ENCODE results near the gene CYTH4.

Gene CYTH4

DNA sequence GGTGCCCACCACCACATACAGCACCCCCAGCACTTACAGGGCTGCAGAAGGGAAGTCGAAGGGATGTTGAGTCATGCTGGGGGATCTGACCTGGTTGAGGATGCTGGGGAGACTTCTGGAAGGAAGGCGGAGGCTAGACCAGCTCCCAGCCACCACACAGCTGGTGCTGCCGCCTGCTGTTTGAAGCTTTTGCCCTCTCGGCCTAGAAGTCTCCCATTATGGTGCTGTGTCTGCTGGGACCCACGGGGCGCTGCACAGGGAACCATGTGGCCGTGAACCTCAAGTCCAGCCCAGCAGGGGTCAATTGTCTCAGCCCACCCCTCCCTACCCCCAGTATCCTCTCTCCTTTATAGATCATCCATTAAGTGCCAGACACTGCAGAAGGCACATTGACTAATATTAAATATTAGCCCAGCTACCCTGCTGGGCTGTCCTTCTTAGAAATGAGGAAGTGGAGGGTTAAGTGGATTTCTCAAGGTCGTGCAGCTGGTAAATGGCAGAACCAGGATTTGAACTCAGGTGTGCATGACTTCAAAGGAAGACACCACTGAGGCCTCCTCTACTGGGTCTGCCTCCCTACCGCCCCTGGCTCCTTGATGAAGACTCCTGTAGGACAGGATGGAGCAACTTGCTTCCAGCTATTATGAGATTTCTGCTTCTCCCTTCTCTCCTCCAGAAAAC, 49.7 kb downstream of the CYTH4 start:
- DNase-seq: no peak

- DNase-seq: no peak
These were observed 51.6 kb downstream of the CYTH4 start for GRCh38 chr22:37333724-37334460.

DNA sequence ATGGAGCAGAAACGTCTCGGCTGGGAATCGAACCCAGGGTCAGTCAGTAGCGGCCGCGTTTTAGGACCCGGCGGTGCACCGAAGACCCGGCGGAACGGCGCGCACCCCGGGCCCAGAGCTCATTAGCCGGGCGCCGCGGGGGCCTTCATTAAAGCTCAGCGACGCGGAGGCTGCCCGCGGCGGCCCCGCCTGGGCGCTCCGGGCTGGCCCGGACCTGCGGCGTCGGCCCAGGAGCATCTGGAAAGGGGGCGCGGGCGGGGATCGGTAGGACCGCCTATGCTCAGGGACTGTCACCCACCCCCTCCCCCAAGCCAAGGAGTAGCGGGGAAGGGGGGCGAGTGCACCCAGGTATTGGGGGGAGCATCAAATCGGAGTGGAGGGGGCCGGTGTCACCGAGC, 52.2 kb downstream of the CYTH4 start:
- DNase-seq: no peak

- DNase-seq: no peak
These were observed 52.8 kb downstream of the CYTH4 start for GRCh38 chr22:37334859-37335805.

DNA sequence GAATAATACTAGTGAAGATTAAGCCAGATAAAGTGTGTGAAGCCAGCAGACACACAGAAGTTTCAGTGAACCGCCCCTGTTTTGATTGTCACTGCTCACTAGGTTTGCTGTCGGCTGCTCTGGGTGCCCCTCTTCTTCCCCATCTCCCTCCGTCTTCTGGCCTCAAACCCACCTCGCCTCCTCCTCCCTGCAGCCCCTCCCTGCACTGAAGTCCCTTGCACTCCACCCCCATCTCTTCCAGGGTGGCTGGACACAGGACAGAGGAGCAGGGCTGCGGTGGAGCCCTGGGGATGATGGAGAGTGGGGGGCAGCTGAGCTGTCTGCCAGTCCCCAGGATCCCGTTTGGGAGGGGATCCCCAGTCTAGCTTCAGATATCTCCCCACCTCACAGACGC, 53.5 kb downstream of the CYTH4 start:
- no peak for DNase-seq

- DNase-seq: no peak
These were observed 54.3 kb downstream of the CYTH4 start for GRCh38 chr22:37336579-37336978.

DNA sequence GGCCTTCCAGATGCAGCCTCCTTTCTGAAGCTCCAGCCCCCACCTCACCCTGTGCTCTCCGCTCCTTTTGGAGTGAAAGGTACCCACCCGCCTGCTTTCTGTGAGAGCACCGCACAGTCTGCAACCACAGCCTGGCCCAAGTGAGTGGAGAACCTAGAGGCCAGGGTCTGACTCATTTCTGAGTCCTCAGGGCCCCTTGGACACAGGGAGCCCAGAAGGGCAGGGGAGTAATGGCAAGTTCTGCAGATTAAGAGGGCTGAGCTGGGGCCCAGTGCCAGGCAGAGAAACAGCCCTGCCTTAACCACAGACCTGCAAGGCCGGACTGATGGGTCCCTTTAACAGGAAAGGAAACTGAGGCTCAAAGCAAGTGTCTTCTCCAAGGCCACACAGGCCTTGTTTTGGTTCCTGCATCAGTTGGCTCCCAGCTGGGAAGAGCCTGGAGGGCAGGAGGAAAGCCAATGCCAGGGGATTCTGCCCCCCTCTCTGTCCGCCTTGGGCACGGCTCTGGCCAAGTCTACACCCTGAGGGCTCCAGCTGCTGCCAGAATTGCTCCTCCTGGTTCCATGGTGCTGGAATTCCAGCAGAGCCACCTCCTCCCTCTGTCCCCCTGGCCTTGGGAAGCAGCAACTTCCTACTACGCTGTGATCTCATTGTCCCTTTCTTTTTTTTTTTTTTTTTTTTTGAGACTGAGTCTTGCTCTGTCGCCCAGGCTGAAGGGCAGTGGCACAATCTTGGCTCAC, 55.1 kb downstream of the CYTH4 start:
- DNase-seq: no peak

- DNase-seq: no peak
These were observed 56.4 kb downstream of the CYTH4 start for GRCh38 chr22:37338539-37339246.

- DNase-seq: no peak
These were observed 58.3 kb downstream of the CYTH4 start for GRCh38 chr22:37340331-37341262.

GRCh38 chr22:37342065-37342464, 59.8 kb downstream of the CYTH4 start:
- DNase-seq: no peak

DNA sequence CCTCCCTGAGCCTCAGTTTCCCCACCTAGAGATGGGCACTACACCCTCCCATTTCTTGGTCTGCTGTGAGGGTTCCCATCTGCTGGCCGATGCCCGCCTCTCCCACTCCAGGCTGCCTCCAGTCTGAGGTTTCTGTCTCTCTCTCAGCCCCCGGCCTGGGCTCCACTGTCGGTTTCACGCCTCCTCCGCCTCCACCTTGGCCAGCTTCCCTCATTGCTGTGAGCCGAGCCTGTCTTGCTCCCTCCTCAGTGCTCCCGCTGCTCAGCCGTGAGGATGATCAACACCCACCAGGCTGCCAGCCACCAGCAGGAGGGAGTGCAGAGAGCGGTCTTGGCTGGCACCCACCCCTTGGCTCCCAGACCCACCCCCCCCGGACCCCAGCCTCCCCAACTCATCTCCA, 61.0 kb downstream of the CYTH4 start:
- no peak for DNase-seq

DNA sequence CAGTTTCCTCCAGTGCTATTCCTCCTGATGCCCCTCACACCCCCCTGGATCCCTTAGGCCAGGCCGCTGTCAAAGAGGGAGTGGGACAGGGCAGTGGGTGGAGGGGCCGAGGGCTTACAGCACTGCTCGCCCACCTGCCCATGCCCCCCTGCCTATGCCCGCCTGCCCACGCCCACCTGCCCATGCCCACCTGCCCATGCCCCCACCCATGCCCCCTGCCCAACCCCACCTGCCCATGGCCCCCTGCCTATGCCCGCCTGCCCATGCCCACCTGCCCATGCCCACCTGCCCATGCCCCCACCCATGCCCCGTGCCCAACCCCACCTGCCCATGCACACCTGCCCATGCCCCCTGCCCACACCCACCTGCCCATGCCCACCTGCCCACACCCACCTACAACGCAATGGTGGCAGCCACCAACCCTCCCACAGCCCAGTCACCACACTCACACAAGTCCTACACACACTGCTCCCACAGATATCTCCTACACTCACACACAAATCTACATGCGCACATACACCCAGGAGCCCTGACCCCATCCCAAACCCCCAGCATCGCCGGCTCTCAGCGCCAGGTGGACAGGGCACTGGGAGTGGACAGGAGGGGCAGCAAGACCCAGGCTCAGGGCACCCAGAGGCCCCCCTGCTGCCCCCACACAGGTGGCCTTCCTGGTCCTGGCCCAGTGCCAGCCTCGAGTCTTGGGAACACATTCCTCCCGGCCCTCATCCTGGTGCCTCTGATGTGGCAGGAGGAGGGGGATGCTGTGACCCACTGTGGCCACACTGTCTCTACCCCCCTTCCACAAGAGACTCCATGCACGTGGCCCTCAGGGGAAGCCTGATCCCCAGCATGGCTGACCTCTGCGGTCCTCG, 61.8 kb downstream of the CYTH4 start:
- DNase-seq: no peak

DNA sequence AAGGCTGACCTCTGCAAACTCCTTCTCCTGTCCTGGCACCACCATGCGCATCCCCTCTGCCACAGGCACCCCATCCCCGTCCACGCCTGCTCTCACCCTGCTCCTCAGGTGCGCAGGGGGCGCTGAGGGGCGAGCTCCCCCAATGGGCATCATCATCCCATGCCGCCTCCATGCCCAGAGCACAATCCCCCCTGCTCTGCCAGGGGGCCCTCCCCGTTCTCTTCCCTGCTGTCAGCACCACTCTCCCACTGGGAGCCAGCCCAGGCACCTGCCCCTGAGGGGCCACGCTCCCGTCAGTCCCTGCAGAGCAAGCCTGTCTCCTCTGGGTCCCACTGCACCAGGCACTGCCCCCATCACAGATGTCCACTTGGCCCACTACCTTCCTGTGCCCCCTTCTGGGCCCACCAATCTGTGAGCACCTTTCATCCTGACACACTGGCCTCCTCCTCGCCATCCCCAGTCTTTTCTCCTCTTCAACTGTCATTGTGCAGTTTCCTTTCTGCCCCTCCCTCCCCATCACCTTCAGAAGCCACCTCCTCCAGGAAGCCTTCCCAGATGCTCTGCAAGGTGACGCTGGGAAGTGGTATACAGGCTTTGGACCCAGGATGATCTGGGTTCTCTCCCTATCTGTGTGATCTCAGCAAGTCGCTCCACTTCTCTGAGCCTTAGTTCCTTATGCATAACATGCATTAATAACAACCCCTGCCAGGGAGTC, 62.6 kb downstream of the CYTH4 start:
- DNase-seq: no peak

DNA sequence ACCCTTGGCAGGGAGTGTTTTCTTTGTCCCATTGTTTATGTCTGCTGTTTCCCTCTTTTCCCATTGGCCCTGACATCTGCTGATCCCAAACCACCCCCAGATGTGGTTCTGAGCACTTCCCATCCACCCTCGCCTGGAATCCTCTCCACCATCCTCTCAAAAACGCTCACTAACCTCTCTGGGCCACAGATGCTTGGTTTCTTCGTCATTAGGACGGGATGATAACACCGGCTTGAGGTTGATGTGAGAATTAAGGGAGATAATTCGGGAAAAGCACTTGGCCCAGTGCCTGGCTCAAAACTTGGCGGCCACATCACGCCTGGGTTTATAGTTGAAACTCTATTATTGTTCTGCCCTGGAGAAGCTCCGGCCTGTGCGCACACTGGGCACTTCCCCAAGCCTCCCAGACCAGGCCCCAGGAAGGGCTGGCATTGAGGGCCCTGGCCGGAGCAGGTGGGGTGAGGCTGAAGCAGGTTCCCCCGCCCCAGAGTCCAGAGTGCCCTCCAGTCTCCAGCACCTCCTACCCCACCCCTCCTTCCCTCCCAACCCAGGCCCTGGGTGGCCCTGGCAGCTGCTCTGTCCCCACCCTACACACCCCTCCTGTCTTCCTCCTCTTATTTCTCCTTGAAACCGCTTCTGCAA, 63.7 kb downstream of the CYTH4 start:
- DNase-seq: no peak

- DNase-seq: no peak
These were observed 64.2 kb downstream of the CYTH4 start for GRCh38 chr22:37346505-37346895.

DNA sequence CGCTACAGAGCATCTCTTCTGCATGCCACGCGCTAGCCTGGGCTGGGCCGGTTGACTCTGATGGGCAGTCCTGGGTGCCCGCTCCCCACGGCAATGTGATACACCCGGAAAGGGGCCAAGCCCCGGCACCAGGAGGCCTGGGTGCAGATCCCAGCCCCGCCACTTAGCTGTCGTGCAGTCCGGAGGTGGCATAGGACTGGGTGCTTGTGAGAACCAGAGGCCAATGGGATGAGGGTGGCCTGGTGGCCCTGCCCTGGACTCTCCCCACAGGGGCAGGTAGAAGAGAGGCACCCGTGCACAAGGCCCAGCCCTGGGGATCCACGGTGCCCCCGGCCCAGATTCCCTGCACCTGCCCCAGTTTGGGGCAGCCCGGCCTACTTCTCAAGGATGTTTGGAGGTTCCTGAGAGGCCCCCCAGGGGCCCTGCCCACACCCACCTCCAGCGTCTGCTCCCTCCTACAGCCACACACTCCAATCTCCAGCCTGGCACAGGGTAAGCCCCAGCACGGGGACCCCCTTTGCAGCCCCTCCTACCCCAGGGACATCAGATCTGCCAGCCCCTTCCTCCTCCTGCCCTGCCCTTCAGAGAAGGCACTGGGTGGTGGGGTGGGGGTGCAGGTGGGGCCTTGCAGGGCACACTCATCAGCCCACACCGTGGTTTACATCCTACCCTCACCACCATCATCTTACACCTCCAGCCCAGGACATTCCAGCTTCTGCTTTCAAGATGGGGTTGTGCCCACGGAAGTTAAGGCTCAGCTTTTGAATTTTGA, 66.9 kb downstream of the CYTH4 start:
- no peak for DNase-seq

DNA sequence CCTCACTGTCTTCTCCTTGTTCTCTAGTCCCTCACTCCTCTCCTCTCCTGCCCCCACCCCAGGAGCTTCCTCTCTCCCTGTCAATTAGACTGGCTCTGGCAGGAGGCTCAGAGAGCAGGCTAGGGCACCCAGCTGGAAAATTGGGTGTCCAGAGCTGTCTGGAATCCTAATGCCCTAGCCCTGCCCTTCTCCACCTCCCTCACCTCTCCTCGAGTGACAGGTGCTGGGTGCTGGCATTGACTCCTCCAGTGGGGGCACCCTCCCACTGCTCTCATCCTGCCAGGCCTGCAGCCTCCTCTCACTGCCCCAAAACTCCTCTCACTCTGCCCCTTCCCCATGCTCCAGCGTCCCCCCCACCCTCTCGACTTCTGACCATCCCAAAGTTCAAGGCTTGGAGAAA, 68.9 kb downstream of the CYTH4 start:
- no peak for DNase-seq

DNA sequence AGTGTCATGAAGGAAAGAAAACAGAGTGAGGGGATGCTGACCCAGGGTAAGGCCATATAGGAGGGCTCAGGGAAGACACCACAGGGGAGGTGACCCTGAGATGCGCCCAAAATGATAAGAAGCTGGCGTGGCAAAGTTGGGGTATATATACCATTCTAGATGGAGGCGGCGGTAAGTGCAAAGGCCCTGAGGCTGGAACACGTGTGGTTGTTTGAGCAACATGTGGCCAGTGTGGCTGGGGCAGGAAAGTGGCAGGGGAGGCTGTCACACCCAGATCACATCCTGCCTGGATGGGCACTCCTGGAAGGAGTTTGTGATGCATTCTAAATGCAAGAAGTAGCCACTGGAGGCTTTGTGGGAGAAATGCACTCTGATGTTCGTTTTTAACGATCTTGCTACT, 70.2 kb downstream of the CYTH4 start:
- no peak for DNase-seq

Measured in activated CD8-positive, alpha-beta memory T cell treated with anti-CD3 and anti-CD28 coated beads, Interleukin-2, amount 50 U/mL, for 48 hours (primary cell).